Body of pancreas (tissue), 4 donors: ENCODE measurements around the gene CCDC124.

Experiments used
- CTCF ChIP-seq, 7 experiments: fragments of 450-650 bp in 4 of 7; fragments of 200-600 bp in 3 of 7; sonication (generic) in 3 of 7; IDR thresholded peaks; one replicate each; pipeline ENCODE4 v1.5.1; 2016 to 2019; ENCODE audit warnings: antibody characterized with exemption in 7 of 7
- POLR2A ChIP-seq, 3 donors: fragments of 450-650 bp; IDR thresholded peaks; one replicate each; pipeline ENCODE4 v1.6.1; 2016; ENCODE audit warnings: antibody characterized with exemption in 3 of 3, mild to moderate bottlenecking in 2 of 3

- TF ChIP-seq CTCF (IDR thresholded peaks at IDR 0.05) (no peak), POLR2A (IDR thresholded peaks at IDR 0.05) (no peak)
These were observed 17.1 kb downstream of the CCDC124 start for GRCh38 chr19:17949956-17950309.
